Dendritic cell treated with granulocyte-macrophage colony-stimulating factor and Interleukin-4, amounts not matched to agents 40 ng/mL and 50 ng/mL, for 4 days (primary cell): ENCODE results near the gene LAMA5.
A peak's percentile ranks its signal among the peaks of the same experiment; 100 is the strongest.

Experiments used
- H3K27ac Mint-ChIP-seq: one replicate; pipeline ENCODE4 v1.8.0; 2022; ENCODE audit warnings: mild to moderate bottlenecking, mixed read lengths
- H3K27me3 Mint-ChIP-seq: one replicate; pipeline ENCODE4 v1.8.0; 2022; ENCODE audit warnings: mild to moderate bottlenecking, mixed read lengths
- H3K36me3 Mint-ChIP-seq: one replicate; pipeline ENCODE4 v1.8.0; 2022; ENCODE audit warnings: low read depth, mixed read lengths
- H3K4me1 Mint-ChIP-seq: one replicate; pipeline ENCODE4 v1.8.0; 2022; ENCODE audit warnings: low read depth, mixed read lengths
- H3K4me3 Mint-ChIP-seq: one replicate; pipeline ENCODE4 v1.8.0; 2022; ENCODE audit warnings: mild to moderate bottlenecking, moderate library complexity, mixed read lengths
- H3K9me3 Mint-ChIP-seq: one replicate; pipeline ENCODE4 v1.8.0; 2022; ENCODE audit warnings: mixed read lengths
- intact Hi-C: fragments of 100-400 bp; cut with micrococcal nuclease; formaldehyde crosslinking; loops from one replicate; pipeline ENCODE4 v1.15.0; 2022

The LAMA5 gene

DNA sequence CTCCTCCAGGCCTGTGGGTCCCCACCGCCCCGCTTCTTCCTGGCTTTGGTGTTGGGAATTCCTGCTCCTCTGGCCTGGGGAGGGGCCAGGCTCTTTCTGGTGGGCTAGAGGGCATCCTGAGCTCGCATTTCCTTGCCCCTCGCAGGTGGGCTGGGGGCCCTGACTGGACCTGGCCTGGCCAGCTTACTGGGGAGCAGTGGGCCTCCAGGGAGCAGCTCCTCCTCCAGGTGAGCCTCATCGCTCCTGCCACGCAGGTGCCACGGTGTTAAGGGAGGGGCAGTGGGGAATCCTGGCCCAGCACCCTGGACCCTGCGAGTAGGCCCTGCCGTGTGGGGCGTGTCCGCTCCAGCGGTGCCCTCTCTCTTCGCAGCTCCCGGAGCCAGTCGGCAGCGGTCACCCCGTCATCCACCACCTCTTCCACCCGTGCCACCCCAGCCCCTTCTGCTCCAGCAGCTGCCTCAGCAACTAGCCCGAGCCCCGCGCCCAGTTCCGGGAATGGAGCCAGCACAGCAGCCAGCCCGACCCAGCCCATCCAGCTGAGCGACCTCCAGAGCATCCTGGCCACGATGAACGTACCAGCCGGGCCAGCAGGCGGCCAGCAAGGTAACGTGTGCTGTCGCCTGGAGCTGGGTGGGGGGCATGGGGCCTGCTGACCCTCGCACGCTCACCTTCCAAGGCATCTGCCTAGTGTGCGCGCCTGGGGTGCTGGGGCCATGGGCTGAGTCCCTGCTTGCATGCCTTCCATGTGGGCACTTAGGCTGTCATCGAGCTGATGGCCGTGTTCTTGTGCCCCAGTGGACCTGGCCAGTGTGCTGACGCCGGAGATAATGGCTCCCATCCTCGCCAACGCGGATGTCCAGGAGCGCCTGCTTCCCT is 59.6 kb downstream of the LAMA5 start:
- H3K36me3 Mint-ChIP-seq: peaks cover 72% of the 10 kb centered on the region
- H3K9me3 Mint-ChIP-seq: no peaks in the 10 kb centered on the region
- peaks cover 23% of the 10 kb centered on the region for H3K4me1 Mint-ChIP-seq
- no peaks in the 10 kb centered on the region for H3K27me3 Mint-ChIP-seq
- no peak overlapping the region for H3K4me3 Mint-ChIP-seq
- H3K27ac Mint-ChIP-seq: no peak overlapping the region
- intact Hi-C loops: no loop called here

DNA sequence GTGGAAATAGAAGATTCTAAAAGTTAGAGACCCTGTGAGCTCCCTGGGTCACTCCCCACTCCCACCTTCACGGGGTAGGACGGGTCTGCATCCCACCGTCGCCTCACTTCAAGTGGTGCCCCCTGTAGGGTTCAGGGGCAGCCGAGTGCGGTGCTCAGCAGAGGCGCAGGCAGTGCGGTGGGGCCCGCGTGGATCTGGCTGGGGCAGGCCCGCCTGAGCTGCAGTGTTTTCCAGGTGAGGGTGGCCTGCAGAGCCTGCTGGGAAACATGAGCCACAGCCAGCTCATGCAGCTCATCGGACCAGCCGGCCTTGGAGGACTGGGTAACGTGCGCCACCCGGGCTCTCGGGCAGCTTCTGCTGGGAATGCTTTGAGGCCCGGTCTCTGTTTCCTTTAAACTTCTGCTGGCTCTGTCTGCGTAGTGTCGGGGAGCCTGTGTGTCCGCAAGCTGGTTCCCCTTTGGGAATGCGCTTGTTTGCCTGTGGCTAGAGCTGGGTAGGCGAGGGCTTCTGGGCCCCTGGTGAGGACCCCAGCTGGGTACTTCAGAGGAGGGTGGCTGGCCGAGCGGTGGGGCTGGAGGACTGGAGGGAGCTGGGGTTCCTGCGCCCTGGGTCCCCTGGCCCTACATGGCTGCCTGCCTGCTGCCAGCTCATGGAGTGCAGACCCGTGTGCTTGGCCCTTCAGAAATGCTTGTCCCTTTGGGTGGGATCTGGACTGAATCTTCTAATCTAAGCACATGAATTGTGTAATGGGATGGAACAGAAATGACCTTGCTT is 60.5 kb downstream of the LAMA5 start:
- H3K27ac Mint-ChIP-seq: no peak overlapping the region
- intact Hi-C loops: no loop called here
- H3K4me3 Mint-ChIP-seq: no peak overlapping the region
- H3K4me1 Mint-ChIP-seq: peaks cover 31% of the 10 kb centered on the region
- H3K9me3 Mint-ChIP-seq: no peaks in the 10 kb centered on the region
- H3K27me3 Mint-ChIP-seq: no peaks in the 10 kb centered on the region
- peaks cover 79% of the 10 kb centered on the region for H3K36me3 Mint-ChIP-seq

DNA sequence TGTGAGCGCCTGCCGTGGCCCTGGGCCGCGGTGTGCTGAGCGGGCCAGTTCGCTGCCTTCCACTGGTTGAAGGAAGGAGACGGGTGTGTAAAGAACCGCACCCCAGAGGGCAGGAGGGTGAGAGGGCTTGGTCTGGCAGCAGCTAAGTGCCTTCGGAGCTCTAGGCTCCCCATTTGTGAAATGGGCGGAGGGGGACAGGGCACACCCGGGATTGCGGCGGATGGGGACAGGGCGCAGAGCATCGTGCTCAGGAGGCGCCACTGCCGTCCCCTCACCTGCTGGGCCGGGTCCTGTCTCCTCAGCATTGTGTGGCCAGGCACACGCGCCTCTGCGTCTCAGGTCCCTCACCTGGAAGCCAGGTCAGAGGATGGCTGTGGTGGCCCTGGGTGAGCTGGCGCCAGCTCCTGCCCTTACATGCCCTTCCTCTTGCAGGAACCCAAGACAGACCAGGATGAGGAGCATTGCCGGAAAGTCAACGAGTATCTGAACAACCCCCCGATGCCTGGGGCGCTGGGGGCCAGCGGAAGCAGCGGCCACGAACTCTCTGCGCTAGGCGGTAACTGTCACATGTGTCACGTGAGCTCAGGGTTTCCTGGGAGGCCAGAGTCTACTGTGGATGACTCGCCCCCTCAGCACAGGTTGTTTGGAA is 61.2 kb downstream of the LAMA5 start:
- Mint-ChIP-seq H3K9me3 (no peaks in the 10 kb centered on the region), H3K4me1 (peaks cover 38% of the 10 kb centered on the region), H3K4me3 (no peak overlapping the region), H3K27me3 (no peaks in the 10 kb centered on the region), H3K27ac (no peak overlapping the region), H3K36me3 (peaks cover 79% of the 10 kb centered on the region)
- intact Hi-C loops: no loop called here

DNA sequence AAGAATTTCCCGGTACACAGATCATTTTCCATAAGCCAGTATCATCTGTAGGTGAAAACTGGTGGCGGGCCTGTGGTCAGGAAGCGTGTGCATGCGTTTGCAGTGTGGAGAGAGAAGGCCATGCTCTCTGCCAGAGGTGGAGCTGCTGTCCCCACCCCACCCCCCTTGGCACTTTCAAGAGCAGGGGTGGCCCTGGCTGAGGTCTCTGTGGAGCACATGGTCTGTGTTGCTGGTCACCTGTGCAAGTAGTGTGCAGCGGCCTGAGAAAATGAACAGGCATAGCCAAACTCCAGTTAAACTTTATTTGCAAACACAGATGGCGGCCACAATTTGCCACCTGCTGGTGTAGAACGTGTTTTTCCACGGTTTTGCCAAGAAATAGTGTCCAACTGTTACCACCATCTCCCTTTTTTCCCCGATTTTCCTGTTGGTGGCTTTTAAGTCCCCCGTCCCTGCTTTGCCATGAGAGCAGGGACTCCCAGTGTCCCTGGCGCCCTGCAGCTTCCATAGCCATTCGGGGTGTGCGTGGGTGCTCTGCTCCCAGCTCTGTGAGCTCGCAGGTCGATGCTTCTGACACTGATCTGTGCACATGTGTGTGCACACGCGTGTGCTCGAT is 61.9 kb downstream of the LAMA5 start:
- Mint-ChIP-seq H3K9me3 (no peaks in the 10 kb centered on the region), H3K4me1 (peaks cover 38% of the 10 kb centered on the region), H3K4me3 (no peak overlapping the region), H3K27me3 (no peaks in the 10 kb centered on the region), H3K27ac (no peak overlapping the region), H3K36me3 (peaks cover 79% of the 10 kb centered on the region)
- intact Hi-C loops: no loop called here

DNA sequence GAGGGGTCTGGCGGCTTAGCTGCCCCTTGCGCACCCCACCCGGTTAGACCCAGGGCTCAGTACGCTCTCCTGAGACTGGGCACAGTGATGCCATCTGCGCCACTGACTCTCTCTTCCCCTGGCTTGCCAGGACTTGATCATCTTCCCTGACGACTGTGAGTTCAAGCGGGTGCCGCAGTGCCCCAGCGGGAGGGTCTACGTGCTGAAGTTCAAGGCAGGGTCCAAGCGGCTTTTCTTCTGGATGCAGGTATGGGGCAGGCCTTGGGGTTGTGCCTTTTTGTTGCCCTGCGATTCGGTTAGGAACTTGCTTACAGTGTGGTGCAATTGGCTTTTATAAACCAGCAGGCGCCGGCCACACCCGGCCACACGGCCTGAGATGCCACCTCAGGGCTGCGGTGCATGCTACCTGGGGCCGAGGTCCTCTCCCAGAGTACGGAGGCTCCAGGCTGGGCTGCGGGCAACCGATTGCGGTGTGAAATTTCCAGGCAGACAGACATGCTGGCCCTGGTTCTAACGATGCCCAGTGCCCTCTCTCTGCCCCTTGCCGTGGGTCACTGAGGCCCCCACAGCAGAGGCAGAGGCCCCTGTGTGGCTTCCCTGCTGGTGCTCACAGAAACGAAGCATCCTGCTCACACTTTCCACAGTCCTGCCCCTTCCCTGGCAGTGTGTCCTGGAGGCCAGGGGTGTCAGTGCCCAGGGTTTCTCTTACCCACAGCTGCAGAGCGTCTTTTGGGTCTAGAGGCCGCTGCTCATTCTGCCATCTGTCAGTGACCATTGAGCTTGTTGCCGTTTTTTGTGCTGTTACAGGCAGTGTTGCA is 62.6 kb downstream of the LAMA5 start:
- H3K27ac Mint-ChIP-seq: peak overlapping the region; percentile 99
- peaks cover 38% of the 10 kb centered on the region for H3K4me1 Mint-ChIP-seq
- no peaks in the 10 kb centered on the region for H3K9me3 Mint-ChIP-seq
- peak overlapping the region; percentile 92 for H3K4me3 Mint-ChIP-seq
- no peaks in the 10 kb centered on the region for H3K27me3 Mint-ChIP-seq
- peaks cover 73% of the 10 kb centered on the region for H3K36me3 Mint-ChIP-seq
- intact Hi-C loops: loop anchor here (5.0 kb wide), 3 partner anchors 67 to 488 kb away; partner anchors contain the start of genes MTG2 and OSBPL2

DNA sequence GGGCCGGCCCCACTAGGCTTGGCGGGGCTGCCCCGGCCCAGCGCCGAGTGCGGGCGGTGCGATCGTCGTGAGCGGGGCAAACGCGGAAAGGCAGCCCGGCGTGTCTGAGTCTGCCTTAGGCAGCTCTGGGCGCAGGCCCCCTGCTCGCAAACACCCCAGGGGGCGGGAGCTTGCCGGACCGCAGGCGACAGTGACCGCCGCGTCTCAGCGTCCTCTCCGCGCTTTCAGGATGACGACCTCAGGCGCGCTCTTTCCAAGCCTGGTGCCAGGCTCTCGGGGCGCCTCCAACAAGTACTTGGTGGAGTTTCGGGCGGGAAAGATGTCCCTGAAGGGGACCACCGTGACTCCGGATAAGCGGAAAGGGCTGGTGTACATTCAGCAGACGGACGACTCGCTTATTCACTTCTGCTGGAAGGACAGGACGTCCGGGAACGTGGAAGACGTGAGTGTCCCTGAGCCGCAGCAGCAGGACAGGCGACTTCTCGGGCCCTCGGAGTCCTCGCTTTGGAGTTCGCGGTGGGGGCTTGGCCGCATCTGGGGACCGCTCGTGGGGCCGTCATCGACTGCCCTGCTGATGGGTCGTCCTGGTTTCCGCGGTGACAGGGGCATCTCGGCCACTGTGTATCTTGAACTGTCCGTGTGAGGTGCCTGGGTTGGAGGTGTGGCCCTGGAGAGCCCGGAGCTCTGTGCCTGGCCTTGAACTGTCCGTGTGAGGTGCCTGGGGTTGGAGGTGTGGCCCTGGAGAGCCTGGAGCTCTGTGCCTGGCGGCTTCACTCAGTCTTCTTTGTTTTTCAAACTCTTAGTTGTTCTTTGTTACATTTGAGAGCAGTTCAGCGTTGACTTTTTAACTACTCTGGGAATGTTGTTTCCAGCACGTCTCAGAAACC is 63.5 kb downstream of the LAMA5 start:
- intact Hi-C loops: loop anchor here (5.0 kb wide), 3 partner anchors 66 to 489 kb away; partner anchors contain the start of genes MTG2 and OSBPL2
- H3K9me3 Mint-ChIP-seq: no peaks in the 10 kb centered on the region
- peak overlapping the region; percentile 92 for H3K4me3 Mint-ChIP-seq
- H3K36me3 Mint-ChIP-seq: peaks cover 70% of the 10 kb centered on the region
- H3K27ac Mint-ChIP-seq: peak overlapping the region; percentile 99
- peaks cover 38% of the 10 kb centered on the region for H3K4me1 Mint-ChIP-seq
- H3K27me3 Mint-ChIP-seq: no peaks in the 10 kb centered on the region

DNA sequence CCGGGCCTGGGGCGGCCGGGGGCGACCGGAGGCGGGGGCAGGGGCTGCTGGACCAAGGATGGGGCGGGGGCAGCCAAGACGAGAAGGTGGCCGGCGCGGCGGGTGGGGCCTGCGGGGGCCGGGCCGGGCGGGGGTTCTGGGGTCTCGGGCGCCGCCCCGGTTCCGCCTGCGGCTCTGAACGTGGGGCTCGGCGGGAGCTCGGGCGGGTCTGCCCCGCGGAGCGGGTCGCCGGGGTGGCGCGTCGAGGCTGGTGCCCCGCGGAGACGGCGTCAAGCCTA is 64.1 kb downstream of the LAMA5 start:
- Mint-ChIP-seq H3K9me3 (no peaks in the 10 kb centered on the region), H3K27me3 (no peaks in the 10 kb centered on the region), H3K36me3 (peaks cover 69% of the 10 kb centered on the region), H3K27ac (peak overlapping the region; percentile 99), H3K4me1 (peaks cover 38% of the 10 kb centered on the region), H3K4me3 (peak overlapping the region; percentile 92)
- intact Hi-C loops: loop anchor here (5.0 kb wide), 3 partner anchors 66 to 489 kb away; partner anchors contain the start of genes MTG2 and OSBPL2

DNA sequence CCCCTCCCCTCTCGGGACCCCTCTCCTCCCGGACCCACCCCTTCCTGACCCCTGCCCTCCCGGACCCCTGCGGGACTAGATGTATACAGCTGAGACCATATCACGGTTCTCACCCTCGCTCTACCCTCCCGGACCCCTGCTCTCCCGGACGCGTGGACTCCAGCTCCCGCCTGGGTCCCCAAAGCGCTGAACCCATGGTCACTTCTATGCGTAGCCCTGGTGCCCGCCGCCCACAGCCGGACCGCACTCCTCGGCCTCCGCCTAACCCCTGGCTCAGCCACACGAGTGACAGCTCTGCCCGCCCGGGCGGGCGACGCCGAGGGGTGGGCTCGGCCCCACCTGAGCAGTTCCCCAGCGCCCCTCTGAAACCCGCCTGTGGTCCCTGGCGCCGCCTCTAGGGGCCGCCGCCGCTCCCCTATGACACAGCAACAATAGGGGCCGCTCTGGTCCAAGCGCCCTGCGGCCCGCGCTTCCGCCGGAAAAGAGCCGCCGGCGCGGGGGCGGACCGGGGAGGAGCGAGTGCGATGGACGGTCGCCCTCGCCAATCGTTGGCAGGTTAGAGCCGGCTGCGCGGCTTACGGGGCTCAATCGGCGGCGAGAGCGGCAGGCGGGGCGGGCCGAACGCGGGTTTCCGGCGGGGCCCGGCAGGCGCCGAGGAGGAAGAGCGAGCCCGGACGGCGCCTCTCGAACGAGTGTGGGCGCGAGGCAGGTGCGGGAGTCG is 64.6 kb downstream of the LAMA5 start, which contains the start of gene ADRM1:
TSS of gene ADRM1 (plus strand) at position 657 of the 721 bp plus-strand sequence. CDS start 572 bp downstream, outside the sequence.
- Mint-ChIP-seq H3K36me3 (peaks cover 67% of the 10 kb centered on the region), H3K4me3 (peak within 1 kb of the TSS; percentile 92), H3K4me1 (peaks cover 38% of the 10 kb centered on the region), H3K9me3 (no peaks in the 10 kb centered on the region), H3K27me3 (no peaks in the 10 kb centered on the region), H3K27ac (peak within 1 kb of the TSS; percentile 99)
- intact Hi-C loops: loop anchor here (1.0 to 5.0 kb wide), 5 partner anchors 65 to 490 kb away; partner anchors contain the start of genes MTG2 and OSBPL2

DNA sequence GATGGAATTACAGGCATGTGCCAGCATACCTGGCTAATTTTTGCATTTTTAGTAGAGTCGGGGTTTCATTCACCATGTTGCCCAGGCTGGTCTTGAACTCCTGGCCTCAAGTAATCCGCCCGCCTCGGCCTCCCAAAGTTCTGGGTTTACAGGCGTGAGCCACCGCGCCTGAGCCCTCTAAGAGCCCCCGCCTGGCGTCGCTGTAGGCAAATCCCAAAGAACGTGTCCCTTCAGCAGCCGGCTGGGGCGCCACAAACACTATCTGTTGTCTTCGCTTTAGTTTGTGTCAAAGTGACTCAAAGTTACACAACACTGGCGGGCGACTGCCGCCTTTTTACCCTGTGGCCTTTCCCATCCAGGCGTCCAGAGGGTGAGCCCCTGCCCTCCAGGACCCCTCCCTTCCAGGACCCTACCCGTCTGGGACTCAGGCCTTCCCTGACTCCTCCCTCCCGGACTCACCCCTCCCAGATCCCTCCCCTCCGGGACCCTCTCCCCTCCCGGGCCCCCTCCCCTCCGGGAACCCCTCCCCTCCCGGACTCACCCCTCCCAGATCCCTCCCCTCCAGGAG is 65.3 kb downstream of the LAMA5 start:
- Mint-ChIP-seq H3K9me3 (no peaks in the 10 kb centered on the region), H3K36me3 (peaks cover 67% of the 10 kb centered on the region), H3K4me1 (peaks cover 38% of the 10 kb centered on the region), H3K27ac (peak overlapping the region; percentile 99), H3K4me3 (peak overlapping the region; percentile 92), H3K27me3 (no peaks in the 10 kb centered on the region)
- intact Hi-C loops: loop anchor here (1.0 to 5.0 kb wide), 5 partner anchors 65 to 490 kb away; partner anchors contain the start of genes MTG2 and OSBPL2

DNA sequence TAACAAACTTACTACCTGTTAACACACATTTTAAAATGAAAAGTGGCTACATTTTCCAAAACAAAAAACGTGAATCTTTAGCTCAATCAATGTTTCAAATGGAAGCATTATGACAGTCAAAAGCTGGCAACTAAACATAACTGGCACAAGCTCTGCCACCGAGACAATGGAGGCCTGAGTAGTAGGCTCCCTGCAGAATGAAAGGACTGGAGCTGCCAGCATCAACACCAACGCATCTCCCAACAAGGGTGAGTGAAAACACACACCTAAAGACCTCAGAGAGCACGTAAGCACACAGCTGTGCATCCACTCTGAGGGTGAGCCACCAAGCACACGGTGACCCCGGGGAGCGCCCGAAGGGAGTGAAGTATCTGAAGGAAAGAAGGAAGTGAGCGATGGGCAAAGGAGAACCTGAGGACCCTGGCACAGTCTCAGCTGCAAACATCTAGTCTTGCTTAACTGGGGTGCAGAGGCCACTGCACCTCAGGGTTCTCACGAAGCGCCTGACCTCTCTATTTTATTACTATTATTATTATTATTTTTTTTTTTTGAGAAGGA is 65.9 kb downstream of the LAMA5 start:
- H3K36me3 Mint-ChIP-seq: peaks cover 65% of the 10 kb centered on the region
- H3K27me3 Mint-ChIP-seq: no peaks in the 10 kb centered on the region
- intact Hi-C loops: loop anchor here (5.0 kb wide), 3 partner anchors 64 to 491 kb away; partner anchors contain the start of genes MTG2 and OSBPL2
- peak overlapping the region; percentile 99 for H3K27ac Mint-ChIP-seq
- no peaks in the 10 kb centered on the region for H3K9me3 Mint-ChIP-seq
- no peak overlapping the region for H3K4me3 Mint-ChIP-seq
- peaks cover 38% of the 10 kb centered on the region for H3K4me1 Mint-ChIP-seq

DNA sequence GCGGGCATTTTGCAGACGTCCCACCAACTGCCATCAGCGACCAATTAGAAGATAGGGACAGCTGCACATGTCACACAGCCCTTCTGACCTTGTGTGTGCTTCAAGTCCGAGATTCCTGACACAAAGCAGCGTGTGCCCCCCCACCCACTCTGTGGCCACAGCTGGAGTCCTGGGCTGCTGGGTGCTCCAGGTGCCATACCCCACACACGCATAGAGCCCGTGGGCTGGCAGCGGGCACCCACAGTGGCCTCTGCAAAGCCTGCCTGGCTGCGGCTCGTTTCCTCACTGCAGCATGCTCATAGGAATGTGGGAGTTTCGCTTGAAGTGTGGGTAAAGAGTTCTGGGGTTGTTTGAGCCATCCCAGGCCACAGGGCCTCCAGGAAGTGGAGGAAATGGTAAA is 66.8 kb downstream of the LAMA5 start:
- H3K4me3 Mint-ChIP-seq: no peak overlapping the region
- no peak overlapping the region for H3K27ac Mint-ChIP-seq

More for the DNA sequence above, 66.8 kb downstream of the LAMA5 start:
- H3K9me3 Mint-ChIP-seq: no peaks in the 10 kb centered on the region
- intact Hi-C loops: loop anchor here (5.0 kb wide), 3 partner anchors 63 to 492 kb away; partner anchors contain the start of genes MTG2 and OSBPL2
- no peaks in the 10 kb centered on the region for H3K27me3 Mint-ChIP-seq
- H3K4me1 Mint-ChIP-seq: peaks cover 33% of the 10 kb centered on the region
- H3K36me3 Mint-ChIP-seq: peaks cover 63% of the 10 kb centered on the region
